Left lung (tissue), 10 donors: ENCODE measurements around the gene PDLIM5. TPM values are rescaled to one million over a fixed set of nuclear protein-coding genes. Genes with fewer than 3 reads are reported as not detected.

Experiments
- ATAC-seq: fragments of 200-7000 bp; cut with Tn5 transposase; one replicate; pipeline ENCODE4 v1.9.1; 2020; ENCODE audit warnings: moderate library complexity
- DNase-seq, 4 donors: peaks; one replicate each; pipeline ENCODE4 v3.0.0-alpha.2; 2013 to 2020
- H3K27ac ChIP-seq, 2 donors: fragments of 200-600 bp; sonication (generic) in 1 of 2; one replicate each; pipeline versions ENCODE4 v1.5.0 to v1.8.0; 2020 to 2021
- H3K27me3 ChIP-seq, 2 donors: fragments of 200-600 bp; sonication (generic) in 1 of 2; one replicate each; pipeline versions ENCODE4 v1.5.0 to v1.8.0; 2020 to 2021
- H3K36me3 ChIP-seq, 2 donors: fragments of 200-600 bp; sonication (generic) in 1 of 2; one replicate each; pipeline versions ENCODE4 v1.5.0 to v1.8.0; 2020 to 2021
- H3K4me1 ChIP-seq, 2 donors: fragments of 200-600 bp; one replicate each; pipeline ENCODE4 v1.8.0; 2021
- H3K4me3 ChIP-seq, 2 donors: fragments of 200-600 bp; sonication (generic) in 1 of 2; one replicate each; pipeline versions ENCODE4 v1.5.0 to v1.8.0; 2020 to 2021; ENCODE audit warnings: mild to moderate bottlenecking in 1 of 2
- H3K9me3 ChIP-seq, 2 donors: fragments of 200-600 bp; sonication (generic) in 1 of 2; one replicate each; pipeline versions ENCODE4 v1.5.0 to v1.8.0; 2020 to 2021
- intact Hi-C, 2 donors: fragments of 100-400 bp; cut with DNase I; formaldehyde crosslinking; loops; one replicate each; pipeline versions ENCODE4 v1.11.2 to v1.14.2; 2022
- polyA plus RNA-seq, 6 donors: library from polyadenylated mRNA; unstranded; fragments of 120-200 nt; gene quantifications; one replicate each; pipeline ENCODE4 v1.2.1, GENCODE V29; 2013; ENCODE audit not compliant: insufficient read length in 6 of 6
- total RNA-seq, 2 donors: library from RNA; stranded (reverse); fragmentation: NEBNext Ultra II Directional; extraction: Animal tissue kit (Norgen Biotek cat#: 25700); gene quantifications; one replicate each; pipeline ENCODE4 v1.2.1, GENCODE V29; 2021
- TF ChIP-seq, protein P1 (sequence below), 2 donors: fragments of 200-600 bp; sonication (generic) in 1 of 2; IDR thresholded peaks; one replicate each; pipeline versions ENCODE4 v1.5.0 to v1.8.0; 2021; ENCODE audit warnings: antibody characterized with exemption in 2 of 2
- donor health status: DM: no; HTN: yes; CAD: no.
- donor health status: DM: no; HTN: no; CAD: no.

Gene PDLIM5
- total and polyA plus RNA-seq, 8 donors = 18.3 to 105 (median 20.3) TPM

DNA sequence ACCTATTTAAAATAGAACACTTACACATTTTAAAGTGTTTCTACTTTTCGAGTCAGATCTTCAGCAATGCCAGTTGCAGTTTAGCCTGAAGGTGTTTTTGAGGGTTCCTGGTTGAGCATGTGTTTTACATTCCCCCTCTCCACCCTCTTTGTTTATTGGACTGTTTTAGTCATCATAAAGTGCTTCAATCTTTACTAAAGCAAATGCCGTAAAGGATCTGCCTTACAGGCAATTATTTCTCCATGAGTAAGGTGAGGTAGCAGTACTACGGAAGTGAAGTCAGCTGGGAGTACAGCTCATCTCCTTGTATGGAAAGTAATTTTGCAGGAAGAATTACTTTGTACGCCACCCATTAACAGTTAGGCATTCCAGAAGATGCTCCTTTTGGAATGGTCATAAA, 36.9 kb downstream of the PDLIM5 start:
- intact Hi-C loops = no loop called here
- Histone ChIP-seq H3K27me3 (no peaks in the 10 kb centered on the region), H3K36me3 (no peaks in the 10 kb centered on the region), H3K4me3 (no peak overlapping the region), H3K4me1 (peaks cover 0 to 20% of the 10 kb centered on the region in 2 donors), H3K9me3 (no peaks in the 10 kb centered on the region), H3K27ac (no peak overlapping the region)
- DNase-seq = no peak
- no peak for ATAC-seq
- TF ChIP-seq, protein P1, sequence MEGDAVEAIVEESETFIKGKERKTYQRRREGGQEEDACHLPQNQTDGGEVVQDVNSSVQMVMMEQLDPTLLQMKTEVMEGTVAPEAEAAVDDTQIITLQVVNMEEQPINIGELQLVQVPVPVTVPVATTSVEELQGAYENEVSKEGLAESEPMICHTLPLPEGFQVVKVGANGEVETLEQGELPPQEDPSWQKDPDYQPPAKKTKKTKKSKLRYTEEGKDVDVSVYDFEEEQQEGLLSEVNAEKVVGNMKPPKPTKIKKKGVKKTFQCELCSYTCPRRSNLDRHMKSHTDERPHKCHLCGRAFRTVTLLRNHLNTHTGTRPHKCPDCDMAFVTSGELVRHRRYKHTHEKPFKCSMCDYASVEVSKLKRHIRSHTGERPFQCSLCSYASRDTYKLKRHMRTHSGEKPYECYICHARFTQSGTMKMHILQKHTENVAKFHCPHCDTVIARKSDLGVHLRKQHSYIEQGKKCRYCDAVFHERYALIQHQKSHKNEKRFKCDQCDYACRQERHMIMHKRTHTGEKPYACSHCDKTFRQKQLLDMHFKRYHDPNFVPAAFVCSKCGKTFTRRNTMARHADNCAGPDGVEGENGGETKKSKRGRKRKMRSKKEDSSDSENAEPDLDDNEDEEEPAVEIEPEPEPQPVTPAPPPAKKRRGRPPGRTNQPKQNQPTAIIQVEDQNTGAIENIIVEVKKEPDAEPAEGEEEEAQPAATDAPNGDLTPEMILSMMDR (IDR thresholded peaks at IDR 0.05) = no peak

DNA sequence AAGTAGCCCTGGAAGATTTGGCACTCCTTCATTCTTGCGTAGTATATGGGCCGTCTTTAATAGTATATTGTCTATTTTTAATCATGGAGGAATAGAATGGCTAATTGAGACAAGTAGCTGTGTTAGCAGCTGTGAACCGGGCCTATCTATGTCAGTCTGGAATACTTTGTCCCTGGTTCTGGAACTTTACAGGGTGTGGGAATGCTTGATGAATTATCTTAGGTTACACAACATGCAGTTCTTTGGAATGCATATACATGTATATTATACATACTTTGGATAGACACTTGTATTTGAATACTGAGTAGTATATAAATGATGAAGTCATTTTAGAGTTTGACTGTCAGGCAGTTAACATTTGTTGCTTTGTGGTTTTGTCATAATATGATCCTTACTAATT, 37.4 kb downstream of the PDLIM5 start:
- ATAC-seq (no peak), DNase-seq (no peak)
- peaks cover 0 to 20% of the 10 kb centered on the region in 2 donors for H3K4me1 ChIP-seq
- TF ChIP-seq, protein P1 (IDR thresholded peaks at IDR 0.05) = no peak
- H3K36me3 ChIP-seq = no peaks in the 10 kb centered on the region
- H3K4me3 ChIP-seq = no peak overlapping the region
- H3K9me3 ChIP-seq = no peaks in the 10 kb centered on the region
- no peaks in the 10 kb centered on the region for H3K27me3 ChIP-seq
- intact Hi-C loops = no loop called here
- H3K27ac ChIP-seq = no peak overlapping the region

DNA sequence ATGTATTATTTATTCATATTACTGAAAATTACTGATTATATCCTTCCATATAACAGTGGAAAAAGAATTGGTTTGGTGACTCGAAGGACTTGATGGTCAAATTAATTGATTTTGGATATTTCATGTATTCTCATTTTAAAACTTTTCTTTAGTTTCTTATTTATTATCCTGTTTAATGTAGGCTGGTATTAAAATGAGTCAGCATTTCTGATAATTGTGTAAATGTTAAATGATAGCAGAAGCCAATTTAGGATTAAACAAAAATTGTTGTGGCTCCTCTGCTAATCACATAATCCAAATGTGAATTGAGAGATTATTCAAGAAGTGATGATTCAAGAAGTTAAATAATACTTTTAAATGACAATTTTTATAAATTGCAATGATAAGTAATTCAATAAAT, 38.7 kb downstream of the PDLIM5 start:
- intact Hi-C loops = no loop called here
- Histone ChIP-seq H3K9me3 (no peaks in the 10 kb centered on the region), H3K36me3 (no peaks in the 10 kb centered on the region), H3K4me1 (peaks cover 0 to 11% of the 10 kb centered on the region in 2 donors), H3K27me3 (no peaks in the 10 kb centered on the region), H3K27ac (no peak overlapping the region), H3K4me3 (no peak overlapping the region)
- TF ChIP-seq, protein P1 (IDR thresholded peaks at IDR 0.05) = no peak
- ATAC-seq (no peak), DNase-seq (no peak)

DNA sequence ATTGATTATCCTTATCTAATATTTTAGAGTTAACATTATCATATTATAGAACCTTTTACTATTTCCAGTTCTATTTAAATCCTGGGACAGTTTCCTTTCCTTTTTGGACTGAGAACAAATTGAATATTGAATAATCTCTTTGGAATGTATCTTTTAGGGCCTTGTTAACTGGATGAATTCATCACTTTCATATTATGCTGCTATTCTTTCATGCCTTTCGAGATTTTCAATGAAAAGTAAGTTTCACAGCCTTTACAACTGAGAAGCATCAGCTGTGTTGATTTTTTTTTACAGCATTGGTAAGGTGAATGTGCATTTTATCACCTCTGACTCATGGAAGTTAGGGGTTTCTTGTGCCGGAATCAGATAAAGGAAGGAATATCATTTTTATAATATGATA, 39.6 kb downstream of the PDLIM5 start:
- DNase-seq (no peak), ATAC-seq (no peak)
- Histone ChIP-seq H3K4me1 (peaks cover 0 to 7% of the 10 kb centered on the region in 2 donors), H3K27me3 (no peaks in the 10 kb centered on the region), H3K36me3 (no peaks in the 10 kb centered on the region), H3K4me3 (no peak overlapping the region), H3K27ac (no peak overlapping the region), H3K9me3 (no peaks in the 10 kb centered on the region)
- TF ChIP-seq, protein P1 (IDR thresholded peaks at IDR 0.05) = no peak
- intact Hi-C loops = no loop called here

DNA sequence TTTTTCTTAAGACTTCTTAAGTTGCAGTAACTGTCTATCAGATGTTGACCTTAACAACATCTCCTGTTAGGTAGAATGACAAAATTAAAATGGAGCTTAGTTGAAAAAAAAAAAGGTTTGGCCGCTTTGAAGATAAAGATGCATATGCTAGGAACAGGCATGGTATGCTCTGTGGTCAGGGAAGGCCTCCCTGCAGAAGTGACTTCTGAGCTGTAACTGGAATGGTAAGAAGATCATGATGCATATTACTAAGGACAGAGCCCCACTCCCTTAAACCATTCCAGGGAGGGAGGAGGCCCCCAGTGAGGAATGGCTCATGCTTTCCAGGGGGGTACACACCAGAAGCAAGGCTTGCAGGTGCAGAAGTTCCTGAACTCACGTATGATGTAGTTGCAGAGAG, 43.7 kb downstream of the PDLIM5 start:
- no peaks in the 10 kb centered on the region for H3K9me3 ChIP-seq
- H3K4me1 ChIP-seq = no peaks in the 10 kb centered on the region
- ATAC-seq (no peak), DNase-seq (no peak)
- H3K27me3 ChIP-seq = no peaks in the 10 kb centered on the region
- no peak overlapping the region for H3K4me3 ChIP-seq
- H3K36me3 ChIP-seq = no peaks in the 10 kb centered on the region
- TF ChIP-seq, protein P1 (IDR thresholded peaks at IDR 0.05) = no peak
- no peak overlapping the region for H3K27ac ChIP-seq
- intact Hi-C loops = no loop called here
